HG03469 (cell line): Measurements from ENCODE around the gene TMEM184A.
"Not testable (repeated sequence)": the region's sequence is repeated elsewhere in the genome, so short reads cannot be mapped to it uniquely, and the experiment has no call there.

Experiments used
- ATAC-seq: cut with Tn5 transposase; IDR thresholded peaks from one replicate; pipeline ENCODE4 v1.9.1; 2021; ENCODE audit warnings: mild to moderate bottlenecking, moderate library complexity, moderate number of reproducible peaks; ENCODE audit not compliant: unreplicated experiment

TMEM184A gene

GRCh38 chr7:1590887-1591286, 34.9 kb upstream of the TMEM184A start:
- ATAC-seq = no peak

GRCh38 chr7:1590476-1590875, 34.5 kb upstream of the TMEM184A start:
- no peak for ATAC-seq

- ATAC-seq = no peak
Measured at GRCh38 chr7:1588978-1589377, 33.0 kb upstream of the TMEM184A start.

- no peak for ATAC-seq
Measured at GRCh38 chr7:1587738-1588137, 31.7 kb upstream of the TMEM184A start.

GRCh38 chr7:1586827-1587705, 31.1 kb upstream of the TMEM184A start:
- ATAC-seq = no peak

GRCh38 chr7:1586126-1586826, 30.3 kb upstream of the TMEM184A start:
- no peak for ATAC-seq

- no peak for ATAC-seq
Measured at GRCh38 chr7:1585142-1585981, 29.4 kb upstream of the TMEM184A start.

GRCh38 chr7:1584700-1585099, 28.7 kb upstream of the TMEM184A start:
- no peak for ATAC-seq

GRCh38 chr7:1583241-1583930, 27.4 kb upstream of the TMEM184A start:
- not testable (repeated sequence) for ATAC-seq

- ATAC-seq = no peak
Measured at GRCh38 chr7:1580422-1581030, 24.5 kb upstream of the TMEM184A start.

GRCh38 chr7:1579481-1580421, 23.7 kb upstream of the TMEM184A start:
- ATAC-seq = no peak

- no peak for ATAC-seq
Measured at GRCh38 chr7:1578513-1578912, 22.5 kb upstream of the TMEM184A start.

GRCh38 chr7:1576521-1577253, 20.7 kb upstream of the TMEM184A start:
- ATAC-seq = no peak

GRCh38 chr7:1575809-1576208, 19.8 kb upstream of the TMEM184A start:
- no peak for ATAC-seq

- ATAC-seq = no peak
Measured at GRCh38 chr7:1572111-1572822, 16.3 kb upstream of the TMEM184A start.

GRCh38 chr7:1569833-1570632, 14.0 kb upstream of the TMEM184A start, which contains the start of gene PSMG3:
PSMG3 (minus strand) TSS chr7:1570032; CDS start chr7:1569339, 693 bp downstream.
- ATAC-seq = peak; percentile 68

- peak; percentile 11 for ATAC-seq
Measured at GRCh38 chr7:1569440-1569832, 13.4 kb upstream of the TMEM184A start.
